HG03432 (cell line): Measurements from ENCODE around the gene WSCD2.

Experiments used
- ATAC-seq: cut with Tn5 transposase; IDR thresholded peaks from one replicate; pipeline ENCODE4 v1.9.1; 2021; ENCODE audit warnings: mild to moderate bottlenecking, moderate library complexity; ENCODE audit not compliant: unreplicated experiment

Gene WSCD2

GRCh38 chr12:108296945-108297344, 167.9 kb downstream of the WSCD2 start:
- ATAC-seq = no peak

- ATAC-seq = no peak
Observed at GRCh38 chr12:108297424-108297823, 168.3 kb downstream of the WSCD2 start.

GRCh38 chr12:108297895-108298760, 169.0 kb downstream of the WSCD2 start:
- peak; percentile 76 for ATAC-seq

GRCh38 chr12:108298761-108299275, 169.7 kb downstream of the WSCD2 start:
- ATAC-seq = no peak

GRCh38 chr12:108299516-108299915, 170.4 kb downstream of the WSCD2 start:
- no peak for ATAC-seq
